H1 (cell line): ENCODE measurements around the gene ARHGEF7. TPM values are rescaled to one million over a fixed set of nuclear protein-coding genes. Genes with fewer than 3 reads are reported as not detected.

ENCODE experiments used
- CTCF ChIA-PET: fragments of 300-600 bp; sonication (Branson Sonifier 250); formaldehyde crosslinking; loops from one replicate; lab custom pipeline; 2021; ENCODE audit not compliant: partially characterized antibody; lab: Charles Lee
- POLR2A ChIA-PET: fragments of 300-600 bp; sonication (Branson Sonifier 250); formaldehyde crosslinking; loops from one replicate; lab custom pipeline; 2021; ENCODE audit warnings: inconsistent platforms; ENCODE audit not compliant: partially characterized antibody; lab: Charles Lee
- DNase-seq, 2 experiments: peaks; one replicate each; pipeline versions ENCODE4 v3.0.0 to v3.0.0-alpha.2; 2010 to 2022; ENCODE audit warnings: low spot score in 2 of 2, low read depth in 1 of 2, mixed read lengths in 1 of 2
- FAIRE-seq: peaks from 2 replicates; lab custom pipeline; 2011; peaks lifted over from hg19 to GRCh38; lab: Jason Lieb, UNC
- H2AFZ ChIP-seq: 2 replicates; pipeline ENCODE4 v1.8.1; 2012; ENCODE audit warnings: low read length, inconsistent platforms
- H2AK5ac ChIP-seq: 2 replicates; pipeline ENCODE4 v1.6.1; 2013; ENCODE audit warnings: low read depth, low read length
- H2BK120ac ChIP-seq: replicated peaks from 2 replicates; pipeline ENCODE3; 2013; ENCODE audit warnings: low read depth, low read length, inconsistent platforms
- H2BK12ac ChIP-seq: 2 replicates; pipeline ENCODE4 v1.6.1; 2013; ENCODE audit warnings: low read depth, low read length
- H2BK15ac ChIP-seq: 2 replicates; pipeline ENCODE4 v1.6.1; 2013; ENCODE audit warnings: low read length
- H2BK20ac ChIP-seq: 2 replicates; pipeline ENCODE4 v1.6.1; 2013; ENCODE audit warnings: low read length
- H2BK5ac ChIP-seq: 2 replicates; pipeline ENCODE4 v1.6.1; 2013; ENCODE audit warnings: low read depth, low read length
- H3K14ac ChIP-seq: 2 replicates; pipeline ENCODE4 v1.6.1; 2013; ENCODE audit warnings: inconsistent platforms; ENCODE audit not compliant: insufficient read length
- H3K18ac ChIP-seq: 2 replicates; pipeline ENCODE4 v1.6.1; 2013; ENCODE audit warnings: low read length; ENCODE audit errors: extremely low read depth
- H3K23ac ChIP-seq: 2 replicates; pipeline ENCODE4 v1.6.1; 2013; ENCODE audit warnings: inconsistent platforms; ENCODE audit not compliant: insufficient read length
- H3K23me2 ChIP-seq: 2 replicates; pipeline ENCODE4 v1.6.1; 2013; ENCODE audit warnings: low read depth, low read length
- H3K27ac ChIP-seq: 2 replicates; pipeline ENCODE4 v1.6.1; 2011; ENCODE audit warnings: low read depth, low read length, inconsistent platforms
- H3K27me3 ChIP-seq, 4 experiments: replicated peaks in 1 of 4; 1 replicate in 1 of 4; 2 replicates in 3 of 4; pipeline versions ENCODE4 v1.6.1 to v1.8.1; 2011 to 2013; ENCODE audit warnings: low read length in 3 of 4, mild to moderate bottlenecking in 3 of 4, inconsistent platforms in 2 of 4, mixed read lengths in 2 of 4, moderate library complexity in 1 of 4; ENCODE audit not compliant: control insufficient read depth in 3 of 4, insufficient read depth in 3 of 4; ENCODE audit errors: extremely low read depth in 1 of 4
- H3K36me3 ChIP-seq, 4 experiments: 2 replicates each; pipeline versions ENCODE4 v1.6.1 to v1.8.1; 2011 to 2013; ENCODE audit warnings: mild to moderate bottlenecking in 4 of 4, low read length in 3 of 4, moderate library complexity in 2 of 4, control low read depth in 1 of 4, inconsistent platforms in 1 of 4; ENCODE audit not compliant: insufficient read depth in 4 of 4, control insufficient read depth in 2 of 4
- H3K4ac ChIP-seq: replicated peaks from 2 replicates; pipeline ENCODE3; 2013; ENCODE audit warnings: low read length, low read depth, mixed read lengths, inconsistent platforms; ENCODE audit not compliant: insufficient read length
- H3K4me1 ChIP-seq, 4 experiments: replicated peaks in 1 of 4; 1 replicate in 1 of 4; 2 replicates in 3 of 4; pipeline versions ENCODE4 v1.6.1 to v1.8.1; 2011 to 2013; ENCODE audit warnings: low read length in 3 of 4, inconsistent platforms in 2 of 4, mixed read lengths in 1 of 4; ENCODE audit not compliant: insufficient read depth in 4 of 4, control insufficient read depth in 3 of 4
- H3K4me2 ChIP-seq, 2 experiments: 2 replicates each; pipeline versions ENCODE4 v1.6.1 to v1.8.1; 2011 to 2013; ENCODE audit warnings: low read depth in 2 of 2, low read length in 2 of 2, control low read depth in 1 of 2, inconsistent platforms in 1 of 2, mild to moderate bottlenecking in 1 of 2; ENCODE audit not compliant: insufficient read depth in 1 of 2
- H3K4me3 ChIP-seq, 4 experiments: fragments of 200-600, 300-600 bp in 1 of 4; sonication (generic), shearing (Covaris generic), sonication (Bioruptor Twin) in 1 of 4; 2 replicates each; pipeline versions ENCODE4 v1.5.1 to v1.8.1; 2011 to 2016; ENCODE audit warnings: low read length in 4 of 4, low read depth in 3 of 4, control low read depth in 2 of 4, inconsistent platforms in 2 of 4, mild to moderate bottlenecking in 2 of 4, mixed read lengths in 1 of 4, moderate library complexity in 1 of 4; ENCODE audit not compliant: insufficient read depth in 2 of 4; ENCODE audit errors: extremely low read depth in 1 of 4
- H3K56ac ChIP-seq: replicated peaks from 2 replicates; pipeline ENCODE3; 2013; ENCODE audit warnings: low read depth, mild to moderate bottlenecking, mixed read lengths, low read length, inconsistent platforms; ENCODE audit not compliant: insufficient read length
- H3K79me1 ChIP-seq: 2 replicates; pipeline ENCODE4 v1.6.1; 2013; ENCODE audit warnings: low read depth, low read length, control low read depth
- H3K79me2 ChIP-seq, 2 experiments: 2 replicates each; pipeline versions ENCODE4 v1.6.1 to v1.8.1; 2012 to 2013; ENCODE audit warnings: low read length in 2 of 2, mild to moderate bottlenecking in 2 of 2, inconsistent platforms in 1 of 2; ENCODE audit not compliant: insufficient read depth in 2 of 2, control insufficient read depth in 1 of 2
- H3K9ac ChIP-seq, 4 experiments: replicated peaks in 1 of 4; 1 replicate in 1 of 4; 2 replicates in 3 of 4; pipeline versions ENCODE4 v1.6.1 to v1.8.1; 2011 to 2013; ENCODE audit warnings: low read depth in 3 of 4, low read length in 3 of 4, control low read depth in 2 of 4, mild to moderate bottlenecking in 2 of 4, moderate library complexity in 2 of 4, inconsistent platforms in 1 of 4; ENCODE audit errors: extremely low read depth in 1 of 4
- H3K9me3 ChIP-seq, 2 experiments: 2 replicates each; pipeline versions ENCODE4 v1.6.1 to v1.8.1; 2012 to 2013; ENCODE audit warnings: mild to moderate bottlenecking in 2 of 2, moderate library complexity in 2 of 2, control low read depth in 1 of 2, inconsistent platforms in 1 of 2, low read depth in 1 of 2, low read length in 1 of 2, mixed read lengths in 1 of 2; ENCODE audit not compliant: insufficient read depth in 2 of 2
- H4K20me1 ChIP-seq, 2 experiments: replicated peaks in 1 of 2; 2 replicates each; pipeline versions ENCODE3 to v1.8.1; 2011 to 2013; ENCODE audit warnings: inconsistent platforms in 2 of 2, low read length in 2 of 2, mild to moderate bottlenecking in 1 of 2; ENCODE audit not compliant: insufficient read depth in 2 of 2, control insufficient read depth in 1 of 2
- H4K5ac ChIP-seq: 2 replicates; pipeline ENCODE4 v1.6.1; 2013; ENCODE audit warnings: low read length, low read depth, mixed read lengths, inconsistent platforms; ENCODE audit not compliant: insufficient read length
- H4K8ac ChIP-seq: 2 replicates; pipeline ENCODE4 v1.8.0; 2013; ENCODE audit warnings: mild to moderate bottlenecking, moderate library complexity, low read length, inconsistent platforms; ENCODE audit not compliant: insufficient read depth; ENCODE audit errors: extremely low read depth
- H4K91ac ChIP-seq: replicated peaks from 2 replicates; pipeline ENCODE3; 2013; ENCODE audit warnings: low read length, mixed read lengths, inconsistent platforms; ENCODE audit not compliant: insufficient read length
- BRCA1 ChIP-seq: IDR thresholded peaks from 2 replicates; pipeline ENCODE4 v1.6.1; 2012; ENCODE audit warnings: low read depth, low read length, improper control_type of control experiment
- EP300 ChIP-seq, 2 experiments: IDR thresholded peaks; 1 replicate in 1 of 2; 2 replicates in 1 of 2; pipeline ENCODE4 v1.6.1; 2011 to 2012; ENCODE audit warnings: low read depth in 2 of 2, low read length in 2 of 2, mild to moderate bottlenecking in 2 of 2, borderline replicate concordance in 1 of 2, inconsistent platforms in 1 of 2, moderate library complexity in 1 of 2
- EZH2 ChIP-seq: fragments of 200-600 bp; sonication (generic); IDR thresholded peaks from 2 replicates; pipeline ENCODE4 v1.7.1; 2012; ENCODE audit warnings: low read depth, mild to moderate bottlenecking, moderate library complexity, low read length, inconsistent platforms; ENCODE audit not compliant: severe bottlenecking
- GABPA ChIP-seq: IDR thresholded peaks from 2 replicates; pipeline ENCODE4 v1.6.1; 2011; ENCODE audit warnings: mild to moderate bottlenecking, low read length, moderate library complexity, borderline replicate concordance; ENCODE audit not compliant: insufficient read depth
- HDAC6 ChIP-seq: IDR thresholded peaks from one replicate; pipeline ENCODE4 v1.7.1; 2012; ENCODE audit warnings: low read depth, mild to moderate bottlenecking, inconsistent platforms, low read length, moderate library complexity
- KDM5A ChIP-seq: fragments of 200-600 bp; IDR thresholded peaks from 2 replicates; pipeline ENCODE4 v1.7.1; 2012; ENCODE audit warnings: mild to moderate bottlenecking, low read length, inconsistent platforms, mixed read lengths
- RNF2 ChIP-seq: fragments of 200-900, 300-1000 bp; sonication (generic); IDR thresholded peaks from 2 replicates; pipeline ENCODE4 v1.7.1; 2016; ENCODE audit warnings: borderline replicate concordance, low read depth, mild to moderate bottlenecking, antibody characterized with exemption, low read length; ENCODE audit not compliant: poor library complexity, severe bottlenecking; ENCODE audit errors: missing control alignments
- RXRA ChIP-seq: IDR thresholded peaks from 2 replicates; pipeline ENCODE4 v1.6.1; 2011; ENCODE audit warnings: low read depth, mild to moderate bottlenecking, low read length, moderate library complexity; ENCODE audit not compliant: insufficient read depth
- TCF12 ChIP-seq: IDR thresholded peaks from 2 replicates; pipeline ENCODE4 v1.6.1; 2011; ENCODE audit warnings: low read depth, mild to moderate bottlenecking, low read length
- ZNF274 ChIP-seq: IDR thresholded peaks from 2 replicates; pipeline ENCODE4 v1.7.0; 2012; ENCODE audit warnings: low read length, borderline replicate concordance; ENCODE audit errors: extremely low read depth
- WGBS, 2 experiments: shearing (Covaris generic) in 1 of 2; methylation state at CpG; one replicate each; pipeline versions ENCODE4 v1.1.6 to v1.1.7; 2013 to 2015; ENCODE audit warnings: low lambda C conversion rate in 2 of 2, mixed read lengths in 2 of 2, inconsistent platforms in 1 of 2, low coverage in 1 of 2, missing lambda C conversion rate in 1 of 2; ENCODE audit not compliant: insufficient replicate concordance in 2 of 2, insufficient coverage in 1 of 2, insufficient read length in 1 of 2; ENCODE audit errors: extremely low coverage in 1 of 2, missing lambda C conversion rate in 1 of 2; 5-methylcytosine and 5-hydroxymethylcytosine counted together
- polyA plus RNA-seq, 7 experiments: library from polyadenylated mRNA; depleted of rRNA in 3 of 7; stranded (reverse) in 5 of 7; unstranded in 2 of 7; fragments of >200 nt in 5 of 7; fragments of 200-250 nt in 2 of 7; gene quantifications; 1 replicate in 5 of 7; 2 replicates in 1 of 7; 4 replicates in 1 of 7; pipeline versions ENCODE4 v1.2.1 to v1.2.3, GENCODE V29; 2011 to 2013; ENCODE audit warnings: missing spikeins in 2 of 7, mixed read lengths in 2 of 7
- total RNA-seq: library from RNA; stranded (reverse); fragmentation: NEBNext Ultra II Directional; extraction: Animal tissue kit (Norgen Biotek cat#: 25700); gene quantifications from 2 replicates; pipeline ENCODE4 v1.2.1, GENCODE V29; 2021
- TF ChIP-seq, protein P1 (sequence below): IDR thresholded peaks from 2 replicates; pipeline ENCODE4 v1.6.1; 2012; ENCODE audit warnings: inconsistent platforms
- TF ChIP-seq, protein P2 (sequence below): IDR thresholded peaks from 2 replicates; pipeline ENCODE4 v1.6.1; 2011; ENCODE audit warnings: low read depth, mild to moderate bottlenecking, low read length; ENCODE audit not compliant: insufficient read depth

The ARHGEF7 gene
- total and polyA plus RNA-seq, 2 of the 8 experiments (the other 6 are each of a cell fraction or from before 2014, with no cell fraction given), result 26.2 to 56.5 TPM

- Histone ChIP-seq H3K4me3 (no peak overlapping the region), H2BK5ac (no peak overlapping the region), H3K56ac (no peak overlapping the region), H3K79me1 (no peaks in the 10 kb centered on the region), H3K9ac (no peak overlapping the region), H3K4ac (no peak overlapping the region), H3K27ac (no peak overlapping the region), H3K23me2 (peaks cover 3% of the 10 kb centered on the region; the same call in 1 of the 2 replicates), H3K14ac (no peak overlapping the region), H2BK12ac (no peak overlapping the region), H4K91ac (no peak overlapping the region), H3K79me2 (no peaks in the 10 kb centered on the region), H3K9me3 (no peaks in the 10 kb centered on the region), H2AFZ (no peak overlapping the region), H2BK20ac (no peak overlapping the region), H3K4me2 (no peak overlapping the region), H2BK120ac (no peak overlapping the region), H2AK5ac (no peak overlapping the region), H3K27me3 (no peaks in the 10 kb centered on the region; a peak in 1 of 7 replicates), H4K8ac (no peak overlapping the region), H2BK15ac (no peak overlapping the region), H3K23ac (no peak overlapping the region), H4K5ac (no peak overlapping the region), H4K20me1 (no peaks in the 10 kb centered on the region), H3K18ac (no peak overlapping the region), H3K4me1 (peaks cover 0 to 5% (median 4%) of the 10 kb centered on the region in 4 experiments; a peak in 5 of 7 replicates), H3K36me3 (no peaks in the 10 kb centered on the region)
- FAIRE-seq (no peak), DNase-seq (no peak)
- POLR2A ChIA-PET, result no interaction called here
- WGBS, 2 experiments, result 89% methylated on average over 7 of the region's 7 CpGs; no CpG with 5 or more reads in 1 of the 2 experiments
- CTCF ChIA-PET, result interaction anchor here (1.1 to 1.8 kb wide), 2 partner anchors 10 to 57 kb away, joined by 3 to 7 read pairs; no protein-coding TSS in a partner anchor
- TF ChIP-seq EP300 (IDR thresholded peaks at IDR 0.05; ENCODE audit: borderline replicate concordance in 1 of 2, low read depth in 2 of 2, low read length in 2 of 2) (no peak), GABPA (no peak), BRCA1 (no peak), TCF12 (no peak), RNF2 (no peak), EZH2 (no peak), RXRA (no peak), ZNF274 (no peak), HDAC6 (no peak), KDM5A (no peak)
- TF ChIP-seq, protein P1, sequence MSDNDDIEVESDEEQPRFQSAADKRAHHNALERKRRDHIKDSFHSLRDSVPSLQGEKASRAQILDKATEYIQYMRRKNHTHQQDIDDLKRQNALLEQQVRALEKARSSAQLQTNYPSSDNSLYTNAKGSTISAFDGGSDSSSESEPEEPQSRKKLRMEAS, result no peak
- TF ChIP-seq, protein P2, sequence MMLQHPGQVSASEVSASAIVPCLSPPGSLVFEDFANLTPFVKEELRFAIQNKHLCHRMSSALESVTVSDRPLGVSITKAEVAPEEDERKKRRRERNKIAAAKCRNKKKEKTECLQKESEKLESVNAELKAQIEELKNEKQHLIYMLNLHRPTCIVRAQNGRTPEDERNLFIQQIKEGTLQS, result no peak
Observed at GRCh38 chr13:111354789-111355188, 239.7 kb downstream of the ARHGEF7 start.
